Activated naive CD8-positive, alpha-beta T cell treated with anti-CD3 and anti-CD28 coated beads, Interleukin-2, amount 10 ng/mL, durations not matched to agents 7 days and 5 days (primary cell): ENCODE results near the gene BMI1. TPM values are rescaled to one million over a fixed set of nuclear protein-coding genes. Genes with fewer than 3 reads are reported as not detected.
"Not testable (repeated sequence)": the region's sequence is repeated elsewhere in the genome, so short reads cannot be mapped to it uniquely, and the experiment has no call there.

Experiments
- ATAC-seq: fragments of 150-1000 bp; cut with Tn5 transposase; one replicate; pipeline ENCODE4 v1.10.0; 2021; ENCODE audit warnings: low read depth, moderate library complexity
- POLR2A ChIA-PET: fragments of 350-600 bp; sonication (Branson Sonifier 250); formaldehyde crosslinking; loops from one replicate; lab custom pipeline; 2021; ENCODE audit warnings: antibody characterized with exemption; lab: Charles Lee
- DNase-seq: peaks from one replicate; pipeline ENCODE4 v3.0.0; 2021
- H3K27ac Mint-ChIP-seq: one replicate; pipeline ENCODE4 v1.8.0; 2022; ENCODE audit warnings: mild to moderate bottlenecking, mixed read lengths
- H3K27me3 Mint-ChIP-seq: one replicate; pipeline ENCODE4 v1.8.0; 2022; ENCODE audit warnings: mild to moderate bottlenecking, moderate library complexity, mixed read lengths
- H3K36me3 Mint-ChIP-seq: one replicate; pipeline ENCODE4 v1.8.0; 2021; ENCODE audit warnings: mild to moderate bottlenecking, mixed read lengths
- H3K4me1 Mint-ChIP-seq: one replicate; pipeline ENCODE4 v1.8.0; 2021; ENCODE audit warnings: mixed read lengths
- H3K4me3 Mint-ChIP-seq: one replicate; pipeline ENCODE4 v1.8.0; 2022; ENCODE audit warnings: mild to moderate bottlenecking, moderate library complexity, mixed read lengths
- H3K9me3 Mint-ChIP-seq: one replicate; pipeline ENCODE4 v1.8.0; 2021; ENCODE audit warnings: mixed read lengths
- total RNA-seq, 2 experiments: library from RNA; stranded (reverse); gene quantifications; one replicate each; pipeline ENCODE4 v1.2.3, GENCODE V29; 2021

The BMI1 gene
- 10 to 100 TPM; 40.0 to 44.5 TPM for total RNA-seq

- peaks cover 40% of the 10 kb centered on the region for H3K4me1 Mint-ChIP-seq
- DNase-seq (peak; percentile 68), ATAC-seq (peak; percentile 20)
- POLR2A ChIA-PET = interaction anchor here (1.4 to 4.8 kb wide), 3 partner anchors 20 to 117 kb away, joined by 3 to 19 read pairs (median 10); no protein-coding TSS in a partner anchor
- H3K27me3 Mint-ChIP-seq = peaks cover 47% of the 10 kb centered on the region
- no peaks in the 10 kb centered on the region for H3K9me3 Mint-ChIP-seq
- H3K36me3 Mint-ChIP-seq = peaks cover 8% of the 10 kb centered on the region
- peak within 1 kb of the TSS; percentile 88 for H3K4me3 Mint-ChIP-seq
- H3K27ac Mint-ChIP-seq = peak within 1 kb of the TSS; percentile 87
Measured at GRCh38 chr10:22320591-22321155, at the start of gene BMI1. TSS of gene BMI1 (plus strand) at chr10:22321099. CDS start at chr10:22326450, 5,351 bp downstream.

GRCh38 chr10:22271786-22272185 is 49.1 kb upstream of the BMI1 start:
- Mint-ChIP-seq H3K9me3 (no peaks in the 10 kb centered on the region), H3K36me3 (no peaks in the 10 kb centered on the region), H3K4me3 (no peak overlapping the region), H3K27me3 (peaks cover 12% of the 10 kb centered on the region), H3K4me1 (no peaks in the 10 kb centered on the region), H3K27ac (no peak overlapping the region)
- ATAC-seq = no peak
- POLR2A ChIA-PET = no interaction called here
- no peak for DNase-seq

- H3K4me1 Mint-ChIP-seq = peaks cover 3% of the 10 kb centered on the region
- H3K4me3 Mint-ChIP-seq = no peak overlapping the region
- H3K36me3 Mint-ChIP-seq = no peaks in the 10 kb centered on the region
- POLR2A ChIA-PET = no interaction called here
- H3K27me3 Mint-ChIP-seq = peaks cover 10% of the 10 kb centered on the region
- H3K9me3 Mint-ChIP-seq = no peaks in the 10 kb centered on the region
- H3K27ac Mint-ChIP-seq = no peak overlapping the region
- ATAC-seq (no peak), DNase-seq (no peak)
Measured at GRCh38 chr10:22278441-22278782, 42.5 kb upstream of the BMI1 start.

GRCh38 chr10:22280078-22280477 is 40.8 kb upstream of the BMI1 start:
- no peaks in the 10 kb centered on the region for H3K9me3 Mint-ChIP-seq
- H3K4me3 Mint-ChIP-seq = no peak overlapping the region
- peaks cover 11% of the 10 kb centered on the region for H3K27me3 Mint-ChIP-seq
- no peak overlapping the region for H3K27ac Mint-ChIP-seq
- no peaks in the 10 kb centered on the region for H3K36me3 Mint-ChIP-seq
- H3K4me1 Mint-ChIP-seq = peaks cover 3% of the 10 kb centered on the region
- ATAC-seq (no peak), DNase-seq (no peak)
- POLR2A ChIA-PET = no interaction called here

- POLR2A ChIA-PET = no interaction called here
- peaks cover 7% of the 10 kb centered on the region for H3K27me3 Mint-ChIP-seq
- no peak overlapping the region for H3K4me3 Mint-ChIP-seq
- no peaks in the 10 kb centered on the region for H3K36me3 Mint-ChIP-seq
- H3K27ac Mint-ChIP-seq = no peak overlapping the region
- no peaks in the 10 kb centered on the region for H3K9me3 Mint-ChIP-seq
- H3K4me1 Mint-ChIP-seq = no peaks in the 10 kb centered on the region
- no peak for DNase-seq
- no peak for ATAC-seq
Measured at GRCh38 chr10:22285130-22285529, 35.8 kb upstream of the BMI1 start.

GRCh38 chr10:22293747-22294404 is 27.0 kb upstream of the BMI1 start:
- H3K36me3 Mint-ChIP-seq = no peaks in the 10 kb centered on the region
- POLR2A ChIA-PET = no interaction called here
- H3K9me3 Mint-ChIP-seq = peaks cover 2% of the 10 kb centered on the region
- no peak overlapping the region for H3K4me3 Mint-ChIP-seq
- H3K4me1 Mint-ChIP-seq = no peaks in the 10 kb centered on the region
- no peak for DNase-seq
- peaks cover 12% of the 10 kb centered on the region for H3K27me3 Mint-ChIP-seq
- H3K27ac Mint-ChIP-seq = no peak overlapping the region
- no peak for ATAC-seq

GRCh38 chr10:22294694-22295093 is 26.2 kb upstream of the BMI1 start:
- POLR2A ChIA-PET = no interaction called here
- peaks cover 13% of the 10 kb centered on the region for H3K27me3 Mint-ChIP-seq
- H3K36me3 Mint-ChIP-seq = no peaks in the 10 kb centered on the region
- H3K4me1 Mint-ChIP-seq = no peaks in the 10 kb centered on the region
- H3K9me3 Mint-ChIP-seq = peaks cover 2% of the 10 kb centered on the region
- no peak overlapping the region for H3K4me3 Mint-ChIP-seq
- no peak for ATAC-seq
- H3K27ac Mint-ChIP-seq = no peak overlapping the region
- no peak for DNase-seq

- no peaks in the 10 kb centered on the region for H3K9me3 Mint-ChIP-seq
- POLR2A ChIA-PET = no interaction called here
- H3K4me3 Mint-ChIP-seq = no peak overlapping the region
- H3K27ac Mint-ChIP-seq = no peak overlapping the region
- no peaks in the 10 kb centered on the region for H3K36me3 Mint-ChIP-seq
- DNase-seq = no peak
- no peaks in the 10 kb centered on the region for H3K4me1 Mint-ChIP-seq
- no peak for ATAC-seq
- peaks cover 17% of the 10 kb centered on the region for H3K27me3 Mint-ChIP-seq
Measured at GRCh38 chr10:22301193-22301592, 19.7 kb upstream of the BMI1 start.

GRCh38 chr10:22303461-22303860 is 17.4 kb upstream of the BMI1 start:
- Mint-ChIP-seq H3K36me3 (no peaks in the 10 kb centered on the region), H3K27ac (no peak overlapping the region), H3K27me3 (peaks cover 21% of the 10 kb centered on the region), H3K4me1 (no peaks in the 10 kb centered on the region), H3K4me3 (no peak overlapping the region), H3K9me3 (no peaks in the 10 kb centered on the region)
- POLR2A ChIA-PET = no interaction called here
- ATAC-seq (no peak), DNase-seq (no peak)

GRCh38 chr10:22305721-22306120 is 15.2 kb upstream of the BMI1 start:
- H3K36me3 Mint-ChIP-seq = no peaks in the 10 kb centered on the region
- POLR2A ChIA-PET = no interaction called here
- H3K9me3 Mint-ChIP-seq = no peaks in the 10 kb centered on the region
- H3K4me3 Mint-ChIP-seq = no peak overlapping the region
- ATAC-seq (no peak), DNase-seq (no peak)
- peaks cover 2% of the 10 kb centered on the region for H3K4me1 Mint-ChIP-seq
- no peak overlapping the region for H3K27ac Mint-ChIP-seq
- peaks cover 25% of the 10 kb centered on the region for H3K27me3 Mint-ChIP-seq

- DNase-seq (no peak), ATAC-seq (peak; percentile 76)
- H3K9me3 Mint-ChIP-seq = no peaks in the 10 kb centered on the region
- H3K36me3 Mint-ChIP-seq = no peaks in the 10 kb centered on the region
- POLR2A ChIA-PET = interaction anchor here (0.8 kb wide), 1 partner anchor 8 kb away, joined by 3 read pairs; the partner anchor contains the start of gene COMMD3
- H3K27me3 Mint-ChIP-seq = peaks cover 40% of the 10 kb centered on the region
- peaks cover 2% of the 10 kb centered on the region for H3K4me1 Mint-ChIP-seq
- H3K4me3 Mint-ChIP-seq = no peak overlapping the region
- no peak overlapping the region for H3K27ac Mint-ChIP-seq
Measured at GRCh38 chr10:22308390-22308789, 12.5 kb upstream of the BMI1 start.

- POLR2A ChIA-PET = interaction anchor here (0.6 kb wide), 1 partner anchor 835 kb away, joined by 3 read pairs; no protein-coding TSS in a partner anchor
Measured at GRCh38 chr10:22309180-22310000, 11.5 kb upstream of the BMI1 start.

GRCh38 chr10:22310012-22310411 is 10.9 kb upstream of the BMI1 start:
- H3K27ac Mint-ChIP-seq, DNase-seq, H3K9me3 Mint-ChIP-seq, POLR2A ChIA-PET, H3K36me3 Mint-ChIP-seq, H3K4me3 Mint-ChIP-seq, ATAC-seq, H3K4me1 Mint-ChIP-seq: not testable (repeated sequence)
- peaks cover 40% of the 10 kb centered on the region for H3K27me3 Mint-ChIP-seq

More at GRCh38 chr10:22309180-22310000, 11.5 kb upstream of the BMI1 start:
- Mint-ChIP-seq H3K27ac (no peak overlapping the region), H3K9me3 (no peaks in the 10 kb centered on the region), H3K36me3 (no peaks in the 10 kb centered on the region), H3K4me3 (no peak overlapping the region), H3K4me1 (peaks cover 2% of the 10 kb centered on the region), H3K27me3 (peaks cover 37% of the 10 kb centered on the region)
- no peak for DNase-seq
- ATAC-seq = no peak
